ENCODE data around the gene CAPN9.
"Not testable (repeated sequence)": the region's sequence is repeated elsewhere in the genome, so short reads cannot be mapped to it uniquely, and the experiment has no call there.

The CAPN9 gene

GRCh38 chr1:230767859-230768612 is 20.8 kb downstream of the CAPN9 start:
- in situ Hi-C loops (cut with MboI; ENCODE audit: low sequenced_read_pairs), result not testable (repeated sequence)

- in situ Hi-C loops (cut with MboI; ENCODE audit: low sequenced_read_pairs), result no loop called here
Observed at GRCh38 chr1:230768903-230769570, 21.8 kb downstream of the CAPN9 start.

DNA sequence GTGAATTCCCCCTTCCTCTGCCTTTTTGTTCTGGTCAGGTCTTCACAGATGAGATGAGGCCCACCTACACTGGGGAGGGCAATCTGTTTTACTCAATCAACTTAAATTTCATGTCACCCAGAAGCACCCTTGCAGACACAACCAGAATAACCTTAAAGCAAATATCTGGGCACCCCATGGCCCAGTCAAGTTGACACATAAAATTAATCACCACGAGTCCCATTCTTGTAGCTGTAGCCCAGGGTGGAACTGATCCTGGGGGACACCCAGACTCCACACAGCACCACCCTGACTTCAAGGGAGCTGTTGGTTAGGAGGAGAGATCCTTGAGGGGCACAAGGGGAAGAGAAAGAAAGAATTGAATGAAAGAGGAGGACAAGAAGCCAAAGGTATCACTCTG is 23.1 kb downstream of the CAPN9 start:
- in situ Hi-C loops (cut with MboI; ENCODE audit: low sequenced_read_pairs), result no loop called here

GRCh38 chr1:230771773-230772354 is 24.7 kb downstream of the CAPN9 start:
- in situ Hi-C loops (cut with MboI; ENCODE audit: low sequenced_read_pairs), result no loop called here

DNA sequence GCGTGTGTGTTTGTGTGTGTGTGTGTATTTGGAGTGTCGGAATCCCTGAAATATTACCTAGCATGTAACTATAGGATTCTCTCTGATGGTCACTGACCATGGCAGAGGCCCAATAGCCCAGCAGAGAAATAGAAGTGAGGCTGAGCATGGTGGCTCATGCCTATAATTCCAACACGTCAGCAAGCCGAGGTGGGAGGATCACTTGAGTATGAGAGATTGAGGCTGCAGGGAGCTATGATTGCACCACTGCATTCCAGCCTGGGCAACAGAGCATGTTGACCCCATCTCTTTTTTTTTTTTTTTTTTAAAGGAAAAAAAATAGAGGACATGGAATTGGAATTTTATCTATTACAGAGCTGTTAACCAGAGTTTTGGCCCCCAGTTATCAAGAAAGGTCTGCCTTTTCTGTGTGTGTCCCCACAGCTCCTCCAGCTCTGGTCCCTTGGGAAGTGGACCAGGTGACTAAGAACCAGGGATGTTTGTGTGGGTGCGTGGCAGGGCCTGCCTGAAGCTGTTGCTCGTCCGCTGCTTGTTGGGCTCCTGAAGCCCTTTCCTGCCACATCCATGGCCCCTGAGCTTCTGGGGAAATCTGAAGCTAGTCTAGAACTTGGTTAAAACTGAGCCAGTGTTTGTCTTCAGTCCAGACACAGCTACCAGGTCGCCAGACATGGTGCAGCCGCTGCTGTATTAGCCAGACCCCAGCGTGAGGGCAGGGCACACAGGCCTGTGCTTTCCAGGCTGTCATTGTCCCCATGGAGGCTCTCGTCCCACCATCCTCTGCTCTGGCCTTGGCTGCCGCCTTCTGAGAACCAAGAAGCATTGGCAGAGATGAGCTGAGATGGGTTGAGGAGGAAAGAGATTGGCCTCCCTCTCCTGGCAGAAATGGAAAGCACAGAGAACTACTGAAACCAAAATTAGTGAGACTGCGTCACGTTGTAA is 25.5 kb downstream of the CAPN9 start:
- in situ Hi-C loops (cut with MboI; ENCODE audit: low sequenced_read_pairs), result no loop called here

- in situ Hi-C loops (cut with MboI; ENCODE audit: low sequenced_read_pairs), result no loop called here
Observed at GRCh38 chr1:230773396-230774033, 26.3 kb downstream of the CAPN9 start.

- in situ Hi-C loops (cut with MboI; ENCODE audit: low sequenced_read_pairs), result no loop called here
Observed at GRCh38 chr1:230778916-230779590, 31.9 kb downstream of the CAPN9 start.

DNA sequence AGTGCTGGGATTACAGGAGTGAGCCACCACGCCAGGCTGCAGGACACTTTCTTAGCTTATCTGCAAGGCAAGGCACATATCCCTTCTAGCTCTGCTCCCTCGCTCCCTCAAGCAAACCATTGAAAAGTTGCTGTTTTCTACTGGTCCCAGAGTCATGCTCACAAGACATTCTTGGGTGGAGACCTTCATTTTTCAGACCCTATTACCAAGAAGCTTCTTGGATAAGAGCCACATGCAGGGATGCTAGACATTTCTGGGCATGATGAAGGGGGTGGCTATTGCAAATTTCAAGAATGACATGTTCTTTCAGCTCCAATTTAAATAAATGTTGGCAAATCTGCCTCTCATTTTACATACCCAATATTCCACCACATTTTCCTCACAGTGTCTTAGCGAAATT is 33.9 kb downstream of the CAPN9 start:
- in situ Hi-C loops (cut with MboI; ENCODE audit: low sequenced_read_pairs), result no loop called here

DNA sequence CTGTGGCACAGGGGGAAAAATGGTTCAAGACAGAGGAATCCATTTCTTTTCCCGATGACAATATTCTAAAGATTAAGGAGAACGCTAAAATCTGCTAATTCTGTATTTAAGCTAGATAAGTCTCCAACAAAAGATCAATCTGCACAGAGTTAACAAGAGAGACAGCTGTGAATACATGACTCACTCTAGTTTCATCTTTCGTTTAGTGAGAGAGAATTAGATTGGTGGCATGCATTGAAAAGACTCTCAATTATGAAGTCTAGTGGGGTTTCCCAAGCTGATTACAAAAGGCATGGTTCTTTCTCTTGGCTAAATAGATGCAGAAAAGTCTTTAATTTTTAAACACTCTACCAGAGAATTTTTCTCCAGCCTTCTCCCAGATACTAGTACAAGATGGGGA is 34.4 kb downstream of the CAPN9 start:
- in situ Hi-C loops (cut with MboI; ENCODE audit: low sequenced_read_pairs), result no loop called here

DNA sequence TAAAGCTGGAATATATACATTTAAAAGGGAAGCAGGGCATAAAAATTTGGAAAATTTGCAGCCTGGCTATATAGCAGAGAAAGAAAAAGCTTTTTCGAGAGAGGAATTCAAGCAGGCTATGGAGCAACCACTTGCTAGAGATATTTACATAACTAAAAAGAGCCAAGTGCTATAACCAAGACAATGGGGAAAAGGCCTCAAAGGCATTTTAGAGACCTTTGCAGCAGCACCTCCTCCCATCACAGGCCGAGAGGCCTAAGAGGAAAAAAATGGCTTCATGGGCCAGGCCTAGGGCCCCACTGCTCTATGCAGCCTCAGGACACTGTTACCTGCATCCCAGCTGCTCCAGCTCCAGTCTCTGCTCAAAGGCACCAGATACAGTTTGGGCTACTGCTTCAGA is 37.0 kb downstream of the CAPN9 start:
- in situ Hi-C loops (cut with MboI; ENCODE audit: low sequenced_read_pairs), result no loop called here

GRCh38 chr1:230785636-230786384 is 38.6 kb downstream of the CAPN9 start:
- in situ Hi-C loops (cut with MboI; ENCODE audit: low sequenced_read_pairs), result no loop called here

GRCh38 chr1:230786385-230786753 is 39.2 kb downstream of the CAPN9 start:
- in situ Hi-C loops (cut with MboI; ENCODE audit: low sequenced_read_pairs), result no loop called here

DNA sequence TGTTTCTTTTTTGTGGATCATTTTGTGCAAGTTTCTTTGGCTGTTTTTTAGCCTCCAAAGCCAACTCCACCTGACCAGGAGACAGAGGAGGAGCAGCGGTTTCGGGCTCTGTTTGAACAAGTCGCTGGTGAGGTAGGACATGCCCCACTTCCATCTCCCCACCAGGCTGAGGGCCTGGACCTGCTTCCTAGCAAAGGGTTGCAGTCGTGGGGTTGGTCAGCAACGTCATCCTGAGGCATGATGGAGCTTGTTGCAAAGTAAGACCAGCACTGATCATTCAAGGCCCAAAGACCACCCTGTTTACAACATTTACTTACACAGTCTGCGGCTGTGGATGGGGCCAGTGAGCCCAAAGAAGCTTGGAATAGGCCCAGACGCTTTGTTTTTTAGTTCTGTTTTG is 40.3 kb downstream of the CAPN9 start:
- in situ Hi-C loops (cut with MboI; ENCODE audit: low sequenced_read_pairs), result no loop called here

GRCh38 chr1:230788561-230789275 is 41.5 kb downstream of the CAPN9 start:
- in situ Hi-C loops (cut with MboI; ENCODE audit: low sequenced_read_pairs), result no loop called here

- in situ Hi-C loops (cut with MboI; ENCODE audit: low sequenced_read_pairs), result no loop called here
Observed at GRCh38 chr1:230790026-230790425, 42.8 kb downstream of the CAPN9 start.

GRCh38 chr1:230791986-230792564 is 44.9 kb downstream of the CAPN9 start:
- in situ Hi-C loops (cut with MboI; ENCODE audit: low sequenced_read_pairs), result no loop called here

GRCh38 chr1:230792691-230793462 is 45.7 kb downstream of the CAPN9 start:
- in situ Hi-C loops (cut with MboI; ENCODE audit: low sequenced_read_pairs), result no loop called here

GRCh38 chr1:230793463-230793745 is 46.2 kb downstream of the CAPN9 start:
- in situ Hi-C loops (cut with MboI; ENCODE audit: low sequenced_read_pairs), result no loop called here

Data from HL-60/S4 (cell line).